Retinal pigment epithelial cell (primary cell): ENCODE results near the gene NUB1.

ENCODE experiments used
- DNase-seq: peaks from one replicate; pipeline ENCODE4 v3.0.0-alpha.2; 2010; ENCODE audit warnings: low read depth
- H3K4me3 ChIP-seq: 2 replicates; pipeline ENCODE4 v1.5.1; 2011; ENCODE audit warnings: mild to moderate bottlenecking, low read length, control low read depth, moderate library complexity
- TF ChIP-seq, protein P1 (sequence below): conservative IDR thresholded peaks from 2 replicates; pipeline ENCODE4 v1.5.1; 2011; ENCODE audit warnings: low read depth, low read length, control low read depth, inconsistent platforms

Gene NUB1

GRCh38 chr7:151321341-151321740 is 20.3 kb upstream of the NUB1 start:
- TF ChIP-seq, protein P1, sequence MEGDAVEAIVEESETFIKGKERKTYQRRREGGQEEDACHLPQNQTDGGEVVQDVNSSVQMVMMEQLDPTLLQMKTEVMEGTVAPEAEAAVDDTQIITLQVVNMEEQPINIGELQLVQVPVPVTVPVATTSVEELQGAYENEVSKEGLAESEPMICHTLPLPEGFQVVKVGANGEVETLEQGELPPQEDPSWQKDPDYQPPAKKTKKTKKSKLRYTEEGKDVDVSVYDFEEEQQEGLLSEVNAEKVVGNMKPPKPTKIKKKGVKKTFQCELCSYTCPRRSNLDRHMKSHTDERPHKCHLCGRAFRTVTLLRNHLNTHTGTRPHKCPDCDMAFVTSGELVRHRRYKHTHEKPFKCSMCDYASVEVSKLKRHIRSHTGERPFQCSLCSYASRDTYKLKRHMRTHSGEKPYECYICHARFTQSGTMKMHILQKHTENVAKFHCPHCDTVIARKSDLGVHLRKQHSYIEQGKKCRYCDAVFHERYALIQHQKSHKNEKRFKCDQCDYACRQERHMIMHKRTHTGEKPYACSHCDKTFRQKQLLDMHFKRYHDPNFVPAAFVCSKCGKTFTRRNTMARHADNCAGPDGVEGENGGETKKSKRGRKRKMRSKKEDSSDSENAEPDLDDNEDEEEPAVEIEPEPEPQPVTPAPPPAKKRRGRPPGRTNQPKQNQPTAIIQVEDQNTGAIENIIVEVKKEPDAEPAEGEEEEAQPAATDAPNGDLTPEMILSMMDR = no peak
- H3K4me3 ChIP-seq = no peak overlapping the region
- DNase-seq = no peak

GRCh38 chr7:151322906-151323305 is 18.7 kb upstream of the NUB1 start:
- no peak overlapping the region for H3K4me3 ChIP-seq
- no peak for DNase-seq
- TF ChIP-seq, protein P1 = no peak

DNA sequence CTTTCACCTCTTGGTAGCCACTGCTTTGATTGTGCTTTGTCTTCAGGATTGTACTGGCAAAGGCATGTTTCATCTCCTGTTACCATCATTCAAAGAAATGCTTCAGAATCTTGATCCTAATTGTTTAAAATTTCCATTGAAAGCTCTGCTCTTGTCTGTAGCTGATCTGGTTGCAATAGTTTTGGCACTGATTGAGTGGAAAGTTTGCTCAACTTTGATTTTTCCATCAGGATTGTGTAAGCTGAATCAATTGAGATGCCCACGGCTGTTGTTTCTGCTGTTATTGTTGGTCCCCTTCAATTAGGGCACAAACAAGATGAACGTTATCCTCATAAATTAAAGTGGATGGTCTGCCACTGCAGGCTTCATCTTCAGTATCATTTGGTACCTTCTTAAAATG is 14.6 kb upstream of the NUB1 start:
- TF ChIP-seq, protein P1 = no peak
- no peak overlapping the region for H3K4me3 ChIP-seq
- no peak for DNase-seq

DNA sequence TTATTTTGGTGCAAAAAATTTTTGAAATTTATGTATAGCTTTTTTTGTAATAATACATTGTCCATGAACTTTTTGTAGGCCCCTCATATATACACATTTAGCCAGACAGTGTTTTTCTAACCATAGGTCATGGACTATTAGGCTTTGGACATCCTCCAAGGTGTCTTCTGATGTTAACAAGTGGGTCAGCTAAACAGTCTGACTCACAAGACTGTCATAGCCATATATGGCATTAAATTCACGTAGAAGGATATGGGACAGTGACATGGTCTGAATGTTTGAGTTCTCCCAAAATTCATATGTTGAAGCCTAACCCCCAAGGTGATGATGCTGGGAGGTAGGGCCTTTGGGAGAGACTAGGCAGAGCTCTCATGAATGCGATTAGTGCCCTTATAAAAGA is 14.0 kb upstream of the NUB1 start:
- H3K4me3 ChIP-seq = no peak overlapping the region
- DNase-seq = no peak
- TF ChIP-seq, protein P1 = no peak

DNA sequence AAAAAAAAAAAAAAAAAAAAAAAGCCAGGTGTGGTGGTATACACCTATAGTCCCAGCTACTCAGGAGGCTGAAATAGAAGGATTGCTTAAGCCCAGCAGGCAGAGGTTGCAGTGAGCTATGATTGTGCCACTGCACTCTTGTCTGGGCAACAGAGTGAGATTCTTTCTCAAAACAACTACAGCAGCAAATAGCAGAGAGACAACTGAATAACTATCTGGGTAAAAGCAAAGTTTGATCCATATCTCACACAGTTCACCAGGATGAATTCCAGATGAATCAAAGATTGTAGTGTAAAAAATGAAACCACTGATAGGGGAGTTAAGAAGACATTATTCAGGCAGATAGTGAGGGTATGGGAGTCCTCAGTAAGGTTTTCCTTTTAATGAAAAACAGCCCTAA is 11.4 kb upstream of the NUB1 start:
- no peak for DNase-seq
- TF ChIP-seq, protein P1 = no peak

GRCh38 chr7:151330661-151331060 is 11.0 kb upstream of the NUB1 start:
- TF ChIP-seq, protein P1 = no peak
- H3K4me3 ChIP-seq = no peak overlapping the region
- DNase-seq = no peak

More for the DNA sequence above, 11.4 kb upstream of the NUB1 start:
- no peak overlapping the region for H3K4me3 ChIP-seq

GRCh38 chr7:151334628-151335027 is 7.0 kb upstream of the NUB1 start:
- no peak for DNase-seq
- TF ChIP-seq, protein P1 = no peak
- H3K4me3 ChIP-seq = no peak overlapping the region
